ENCODE measurements around the gene HSPE1.
"Not testable (repeated sequence)": the region's sequence is repeated elsewhere in the genome, so short reads cannot be mapped to it uniquely, and the experiment has no call there.

Gene HSPE1

DNA sequence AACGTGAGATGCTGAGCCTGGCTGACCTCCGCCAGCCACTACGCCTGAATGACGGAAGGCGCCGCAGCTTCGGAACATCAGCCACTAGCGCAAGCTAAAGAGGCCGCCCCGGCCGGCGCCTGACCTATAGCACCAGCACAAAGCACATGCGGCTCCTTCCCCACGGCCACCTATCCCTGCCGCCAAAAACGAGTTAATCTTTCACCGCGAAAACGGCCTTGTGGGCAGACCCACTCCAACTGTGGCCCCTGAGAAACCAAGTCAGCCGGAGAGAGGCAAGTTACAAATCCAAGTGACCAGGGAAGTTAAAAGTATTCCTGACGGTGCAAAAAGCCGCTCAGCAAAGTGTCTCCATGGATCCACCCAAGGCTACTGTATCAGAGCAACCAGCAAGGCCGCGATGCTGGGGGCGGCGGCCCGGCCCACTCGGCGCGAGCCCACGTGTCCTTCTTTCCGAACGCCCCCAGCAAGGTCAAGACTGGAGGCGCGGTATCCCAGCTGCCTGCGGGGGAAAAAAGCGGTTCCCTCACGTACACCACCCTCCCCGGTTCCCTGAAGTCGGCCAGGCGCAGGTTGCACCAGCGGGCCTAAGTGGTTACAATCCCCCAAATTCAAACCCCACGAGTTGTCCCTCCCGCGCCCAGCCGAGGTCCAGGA is 1.1 kb upstream of the HSPE1 start:
- DNase-seq = peak; percentile 68

GRCh38 chr2:197500503-197501131 is 438 bp downstream of the HSPE1 start:
- DNase-seq = peak; percentile 43

DNA sequence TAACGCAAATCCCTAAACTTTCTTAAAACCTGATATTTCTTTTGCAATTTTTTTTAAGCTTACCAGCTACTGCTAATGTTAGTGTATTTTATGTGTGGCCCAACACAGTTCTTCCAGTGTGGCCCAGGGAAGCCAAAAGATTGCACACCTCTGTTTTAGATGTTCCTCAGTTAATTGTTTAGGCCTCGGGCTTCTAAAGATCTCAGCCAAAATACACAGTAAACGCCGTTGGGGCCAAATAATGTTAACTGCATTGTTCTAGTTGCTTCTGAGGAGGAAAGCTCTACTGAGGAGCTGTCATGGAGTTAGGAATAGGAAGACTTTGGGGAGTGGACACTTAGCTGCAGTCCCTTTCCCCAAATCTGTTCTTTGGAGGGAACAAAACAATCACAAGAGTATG is 2.0 kb downstream of the HSPE1 start:
- DNase-seq = no peak

DNA sequence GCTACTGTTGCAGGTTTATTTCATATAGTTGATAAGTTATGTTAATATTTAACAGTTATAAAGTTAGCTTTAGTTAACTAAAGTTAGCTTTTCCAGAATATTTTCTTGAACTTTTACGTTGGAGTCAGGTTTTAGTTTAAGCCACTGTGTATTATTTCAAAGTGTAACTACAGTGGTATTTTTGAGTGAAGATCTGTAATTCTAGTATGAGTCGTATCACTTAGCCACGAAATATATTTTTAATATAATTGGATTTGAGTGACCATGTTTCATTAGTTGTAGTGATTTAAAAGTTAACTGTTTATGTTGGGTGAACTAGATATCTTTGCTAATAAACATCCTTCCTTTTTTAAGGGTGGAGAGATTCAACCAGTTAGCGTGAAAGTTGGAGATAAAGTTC is 2.5 kb downstream of the HSPE1 start:
- DNase-seq = no peak

DNA sequence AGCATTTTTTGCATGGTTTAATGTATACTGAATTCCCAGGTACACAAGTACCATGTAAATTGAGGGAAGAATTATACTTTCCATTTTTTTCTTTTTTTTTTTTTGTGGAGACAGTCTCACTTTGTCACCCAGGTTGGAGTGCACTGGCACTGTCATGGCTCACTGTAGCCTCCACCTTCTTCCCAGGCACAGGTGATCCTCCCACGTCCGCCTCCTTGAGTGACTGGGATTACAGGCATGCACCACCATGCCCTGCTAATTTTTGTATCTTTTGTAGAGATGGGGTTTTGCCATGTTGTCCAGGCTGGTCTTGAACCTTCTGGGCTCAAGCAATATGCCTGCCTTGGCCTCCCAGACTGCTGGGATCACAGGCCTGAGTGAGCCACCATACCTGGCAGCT is 3.8 kb downstream of the HSPE1 start:
- DNase-seq = no peak

- peak; percentile 17 for DNase-seq
Observed at GRCh38 chr2:197504512-197504911, 4.3 kb downstream of the HSPE1 start.

DNA sequence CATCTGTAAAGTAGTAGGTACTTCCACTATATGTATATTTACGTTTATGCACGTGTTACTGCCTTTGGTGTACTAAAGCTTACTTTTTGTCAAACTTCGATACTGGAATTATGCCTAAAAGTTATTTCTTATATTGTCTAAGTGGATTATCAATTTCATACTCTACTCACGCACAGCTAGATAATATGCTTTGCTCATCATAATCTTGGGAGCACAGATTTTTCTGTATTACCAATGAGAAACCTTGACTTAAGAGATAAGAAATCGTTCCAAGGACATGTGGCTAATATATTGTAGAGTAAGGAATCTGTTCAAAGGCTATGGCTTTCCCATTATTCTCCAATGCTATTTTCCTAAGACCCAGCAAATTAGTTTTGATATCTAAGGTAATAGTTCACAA is 6.5 kb downstream of the HSPE1 start:
- DNase-seq = no peak

GRCh38 chr2:197513915-197514314 is 13.7 kb downstream of the HSPE1 start:
- no peak for DNase-seq

DNA sequence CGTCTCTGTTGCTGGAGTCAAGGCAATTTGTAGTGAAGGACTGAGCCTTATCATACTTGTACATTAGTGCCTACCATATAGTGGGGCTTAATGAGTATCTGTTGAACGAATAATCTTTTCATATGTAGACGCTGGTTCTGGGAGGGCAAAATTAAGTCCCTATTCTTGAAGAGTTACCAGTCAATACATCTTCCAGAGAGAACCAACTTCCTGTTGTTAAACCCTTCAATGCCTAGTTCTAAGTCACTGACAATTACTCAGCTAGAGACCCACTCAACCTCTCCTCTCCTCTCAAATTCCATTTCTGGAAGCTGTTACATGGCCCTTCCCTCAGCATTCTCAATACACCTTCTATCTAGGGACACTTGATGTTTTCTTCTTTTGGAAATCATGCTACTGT is 14.6 kb downstream of the HSPE1 start:
- peak; percentile 78 for DNase-seq

- DNase-seq = peak; percentile 94
Observed at GRCh38 chr2:197515315-197515738, 15.1 kb downstream of the HSPE1 start.

DNA sequence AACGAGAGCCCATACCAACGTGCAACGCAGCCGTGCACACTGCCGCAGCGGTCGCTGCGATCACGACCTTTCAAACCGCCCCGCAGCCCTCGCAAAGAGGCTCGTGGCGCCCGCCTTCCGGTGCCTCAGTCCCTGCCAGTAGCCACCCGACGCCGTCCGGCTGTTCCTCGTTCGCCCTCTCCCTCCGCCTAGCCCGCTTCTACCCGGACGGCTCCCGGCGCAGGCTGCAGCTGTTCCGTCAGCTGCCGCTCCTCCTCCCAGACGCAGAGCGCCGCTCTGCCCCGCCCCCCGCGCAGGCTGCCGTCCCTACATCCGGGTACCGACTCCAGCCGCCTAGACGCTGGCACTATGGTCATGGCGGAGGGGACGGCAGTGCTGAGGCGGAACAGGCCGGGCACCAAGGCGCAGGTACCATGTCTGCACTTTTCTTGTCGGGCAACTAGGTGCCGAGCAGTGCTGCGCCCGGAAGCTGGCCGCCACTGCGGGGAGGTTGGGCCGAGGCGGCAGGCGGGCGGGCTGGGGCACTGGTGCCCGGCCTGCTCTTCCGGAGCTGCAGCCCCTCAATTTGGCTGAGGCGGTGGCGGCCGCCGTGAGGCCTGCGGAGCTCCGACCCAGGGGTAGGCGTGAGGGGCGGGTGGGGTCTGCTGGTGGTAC is 15.7 kb downstream of the HSPE1 start, which contains the start of gene MOB4:
Gene MOB4 (plus strand): TSS at position 328 of the 654 bp plus-strand sequence. CDS start 21 bp downstream, at position 349.
- peak; percentile 98 for DNase-seq

DNA sequence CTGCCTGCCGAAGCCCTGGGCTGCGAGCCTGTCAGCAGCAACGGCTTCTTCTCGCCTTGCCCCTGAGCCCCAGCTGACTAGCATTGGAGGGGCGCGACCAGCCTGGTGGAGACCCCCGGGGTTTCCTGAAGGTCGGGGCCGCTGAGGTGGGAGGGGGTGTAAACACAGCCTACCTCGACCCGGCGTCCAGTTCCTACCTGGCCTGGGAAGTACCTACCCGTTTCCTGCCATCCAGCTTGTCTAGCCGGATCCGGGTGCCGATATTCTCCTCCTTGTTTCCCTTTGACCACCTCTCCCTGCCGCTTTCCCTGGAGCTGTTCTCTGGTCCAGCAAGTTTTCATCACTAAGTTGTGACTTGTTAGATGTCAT is 16.2 kb downstream of the HSPE1 start:
- DNase-seq = peak; percentile 66

- DNase-seq = peak; percentile 52
Observed at GRCh38 chr2:197517150-197517549, 17.0 kb downstream of the HSPE1 start.

DNA sequence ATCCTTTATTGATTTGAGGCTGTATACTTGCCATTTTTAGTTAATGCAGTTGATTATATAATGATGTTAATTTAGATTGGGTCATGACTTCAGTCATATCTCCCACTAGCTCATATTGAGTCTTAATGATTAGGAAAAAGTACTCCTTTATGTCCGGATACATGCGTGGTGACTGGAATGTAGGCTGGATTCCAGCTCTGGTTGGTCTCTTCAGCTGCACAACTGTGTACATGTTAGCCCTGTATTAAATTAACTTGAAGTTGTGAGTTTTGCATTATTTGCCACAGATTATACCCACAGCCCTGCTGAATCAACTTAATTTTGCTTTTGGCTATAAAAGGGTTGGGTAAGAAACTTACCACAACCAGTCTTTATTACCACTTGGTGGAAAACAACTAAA is 38.2 kb downstream of the HSPE1 start:
- DNase-seq = no peak

- DNase-seq = no peak
Observed at GRCh38 chr2:197539734-197540133, 39.6 kb downstream of the HSPE1 start.

DNA sequence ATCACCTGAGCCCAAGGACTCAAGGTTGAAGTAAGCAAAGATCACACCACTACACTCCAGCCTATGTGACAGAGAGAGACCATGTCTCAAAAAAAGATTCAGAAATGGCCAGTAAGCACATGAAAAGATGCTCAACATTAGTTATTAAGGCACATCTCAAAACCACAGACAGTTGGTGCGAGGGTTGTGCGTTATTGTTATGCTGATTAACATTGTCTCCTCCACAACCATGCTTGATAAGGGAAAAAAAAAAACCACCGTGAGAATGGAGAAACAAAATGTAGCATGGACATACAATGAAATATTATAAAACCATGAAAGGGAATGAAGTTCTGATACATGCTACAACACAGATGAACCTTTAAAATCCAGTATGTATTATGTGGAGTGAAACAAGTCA is 43.0 kb downstream of the HSPE1 start:
- no peak for DNase-seq

- DNase-seq = no peak
Observed at GRCh38 chr2:197547163-197547900, 47.2 kb downstream of the HSPE1 start.

GRCh38 chr2:197548582-197548981 is 48.4 kb downstream of the HSPE1 start:
- no peak for DNase-seq

DNA sequence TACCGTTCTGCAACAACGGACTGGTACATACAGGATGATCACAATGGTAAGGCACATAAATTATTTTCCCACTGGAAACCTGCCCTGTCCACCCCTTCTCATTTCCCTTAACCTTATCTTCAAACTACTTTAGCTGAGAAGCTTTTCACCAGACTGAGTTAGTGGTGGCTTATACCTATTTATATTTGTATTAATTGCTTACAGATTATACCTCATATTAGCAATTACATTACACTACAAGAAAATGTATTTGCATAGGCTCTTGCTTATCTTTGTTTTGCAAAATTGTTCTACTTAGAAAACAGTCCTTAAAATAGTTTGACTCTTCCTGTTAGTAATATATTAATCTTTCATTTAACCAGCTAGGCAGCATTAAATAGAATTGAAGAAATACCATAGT is 51.1 kb downstream of the HSPE1 start:
- DNase-seq = not testable (repeated sequence)

All from NCI-H82 (cell line).